ENCODE measurements around the gene ZNF362. TPM values are rescaled to one million over a fixed set of nuclear protein-coding genes. Genes with fewer than 3 reads are reported as not detected.
A peak's percentile ranks its signal among the peaks of the same experiment; 100 is the strongest.

The ZNF362 gene
- total RNA-seq, 2 donors from 2014 or later = 25.3 to 55.4 TPM

GRCh38 chr1:33331444-33332356 is 75.4 kb downstream of the ZNF362 start:
- peaks cover 70% of the 10 kb centered on the region for H3K36me3 ChIP-seq
- H3K4me3 ChIP-seq = no peak overlapping the region
- no peak for TF ChIP-seq CTCF (IDR thresholded peaks at IDR 0.05)
- no peak for DNase-seq (ENCODE audit: low spot score)
- H3K27me3 ChIP-seq (replicated peaks; ENCODE audit: insufficient read depth) = no peaks in the 10 kb centered on the region
- peaks cover 64 to 72% of the 10 kb centered on the region in 2 donors for H3K4me1 ChIP-seq (ENCODE audit: control insufficient read depth in 1 of 2, low read depth in 2 of 2)
- peak overlapping the region; percentile 76 to 95 for H3K27ac ChIP-seq
- no peaks in the 10 kb centered on the region for H3K9me3 ChIP-seq
- ATAC-seq (ENCODE audit: insufficient number of reproducible peaks, low FRiP score, low read depth) = no peak

GRCh38 chr1:33332357-33332789 is 76.1 kb downstream of the ZNF362 start:
- H3K27me3 ChIP-seq (replicated peaks; ENCODE audit: insufficient read depth) = no peaks in the 10 kb centered on the region
- H3K9me3 ChIP-seq = no peaks in the 10 kb centered on the region
- no peak for TF ChIP-seq CTCF (IDR thresholded peaks at IDR 0.05)
- H3K36me3 ChIP-seq = peaks cover 63% of the 10 kb centered on the region
- peak overlapping the region; percentile 76 to 95 for H3K27ac ChIP-seq
- no peak for ATAC-seq (ENCODE audit: insufficient number of reproducible peaks, low FRiP score, low read depth)
- H3K4me3 ChIP-seq = no peak overlapping the region
- H3K4me1 ChIP-seq (ENCODE audit: control insufficient read depth in 1 of 2, low read depth in 2 of 2) = peaks cover 70 to 76% of the 10 kb centered on the region in 2 donors
- DNase-seq (ENCODE audit: low spot score) = no peak

GRCh38 chr1:33332881-33333280 is 76.6 kb downstream of the ZNF362 start:
- H3K4me1 ChIP-seq (ENCODE audit: control insufficient read depth in 1 of 2, low read depth in 2 of 2) = peaks cover 70 to 76% of the 10 kb centered on the region in 2 donors
- peaks cover 58% of the 10 kb centered on the region for H3K36me3 ChIP-seq
- peak overlapping the region; percentile 76 to 95 for H3K27ac ChIP-seq
- ATAC-seq (ENCODE audit: insufficient number of reproducible peaks, low FRiP score, low read depth) (no peak), DNase-seq (ENCODE audit: low spot score) (no peak)
- H3K27me3 ChIP-seq (replicated peaks; ENCODE audit: insufficient read depth) = no peaks in the 10 kb centered on the region
- no peak for TF ChIP-seq CTCF (IDR thresholded peaks at IDR 0.05)
- no peak overlapping the region for H3K4me3 ChIP-seq
- H3K9me3 ChIP-seq = no peaks in the 10 kb centered on the region

- peak; percentile 68 for DNase-seq (ENCODE audit: low spot score)
- ATAC-seq (ENCODE audit: insufficient number of reproducible peaks, low FRiP score, low read depth) = peak; percentile 18
- Histone ChIP-seq H3K4me3 (peak overlapping the region; percentile 45), H3K36me3 (peaks cover 46% of the 10 kb centered on the region), H3K27ac (peak overlapping the region; percentile 76 to 95), H3K9me3 (no peaks in the 10 kb centered on the region), H3K4me1 (ENCODE audit: control insufficient read depth in 1 of 2, low read depth in 2 of 2) (peaks cover 71 to 79% of the 10 kb centered on the region in 2 donors), H3K27me3 (replicated peaks; ENCODE audit: insufficient read depth) (no peaks in the 10 kb centered on the region)
- no peak for TF ChIP-seq CTCF (IDR thresholded peaks at IDR 0.05)
Observed at GRCh38 chr1:33334081-33334552, 77.8 kb downstream of the ZNF362 start.

GRCh38 chr1:33335020-33335419 is 78.7 kb downstream of the ZNF362 start:
- Histone ChIP-seq H3K4me3 (no peak overlapping the region), H3K27me3 (replicated peaks; ENCODE audit: insufficient read depth) (no peaks in the 10 kb centered on the region), H3K27ac (peak overlapping the region; percentile 76 to 95), H3K4me1 (ENCODE audit: control insufficient read depth in 1 of 2, low read depth in 2 of 2) (peaks cover 80 to 88% of the 10 kb centered on the region in 2 donors), H3K9me3 (no peaks in the 10 kb centered on the region), H3K36me3 (peaks cover 37% of the 10 kb centered on the region)
- DNase-seq (ENCODE audit: low spot score) (no peak), ATAC-seq (ENCODE audit: insufficient number of reproducible peaks, low FRiP score, low read depth) (no peak)
- TF ChIP-seq CTCF (IDR thresholded peaks at IDR 0.05) = no peak

All from thoracic aorta (tissue), 2 donors.